Calu3 (cell line): ENCODE results near the gene RNF208. TPM values are rescaled to one million over a fixed set of nuclear protein-coding genes. Genes with fewer than 3 reads are reported as not detected.
A peak's percentile ranks its signal among the peaks of the same experiment; 100 is the strongest.

ENCODE experiments used
- BruUV-seq: library from RNA; stranded (reverse); fragments of 400-500 nt; replicated peaks from 2 replicates; lab custom pipeline; 2021; lab: Mats Ljungman, UMichigan
- CTCF ChIA-PET: fragments of 300-600 bp; sonication (Branson Sonifier 250); formaldehyde crosslinking; loops from one replicate; lab custom pipeline; 2022; ENCODE audit warnings: antibody characterized with exemption; lab: Charles Lee
- DNase-seq: peaks from one replicate; pipeline ENCODE4 v3.0.0; 2022
- H3K27ac Mint-ChIP-seq: one replicate; pipeline ENCODE4 v1.8.0; 2022; ENCODE audit warnings: mixed read lengths; ENCODE audit not compliant: unreplicated experiment
- H3K27me3 Mint-ChIP-seq: one replicate; pipeline ENCODE4 v1.8.0; 2022; ENCODE audit warnings: mixed read lengths; ENCODE audit not compliant: unreplicated experiment
- H3K36me3 Mint-ChIP-seq: one replicate; pipeline ENCODE4 v1.8.0; 2022; ENCODE audit warnings: mild to moderate bottlenecking, moderate library complexity, mixed read lengths; ENCODE audit not compliant: insufficient read depth, unreplicated experiment
- H3K4me1 Mint-ChIP-seq: one replicate; pipeline ENCODE4 v1.8.0; 2022; ENCODE audit warnings: mild to moderate bottlenecking, low read depth, mixed read lengths; ENCODE audit not compliant: unreplicated experiment
- H3K4me3 Mint-ChIP-seq: one replicate; pipeline ENCODE4 v1.8.0; 2022; ENCODE audit warnings: mild to moderate bottlenecking, low read depth, moderate library complexity, mixed read lengths; ENCODE audit not compliant: unreplicated experiment
- H3K9me3 Mint-ChIP-seq: one replicate; pipeline ENCODE4 v1.8.0; 2022; ENCODE audit warnings: low read depth, mixed read lengths; ENCODE audit not compliant: unreplicated experiment
- CTCF ChIP-seq: fragments of 200-600 bp; IDR thresholded peaks from one replicate; pipeline ENCODE4 v1.8.0; 2022; ENCODE audit warnings: antibody characterized with exemption; ENCODE audit not compliant: unreplicated experiment
- intact Hi-C: fragments of 100-400 bp; cut with micrococcal nuclease; formaldehyde crosslinking; loops from one replicate; pipeline ENCODE4 v1.10.0; 2022; ENCODE audit not compliant: unreplicated experiment
- total RNA-seq: library from RNA; stranded (reverse); gene quantifications from 2 replicates; pipeline ENCODE4 v1.2.3, GENCODE V29; 2022

Gene RNF208
- total RNA-seq, 1 experiment from 2014 or later = 10.1 TPM

GRCh38 chr9:137226338-137227053 is 4.5 kb upstream of the RNF208 start:
- Mint-ChIP-seq H3K27me3 (no peaks in the 10 kb centered on the region), H3K36me3 (peaks cover 30% of the 10 kb centered on the region), H3K4me3 (peak overlapping the region; percentile 72), H3K27ac (peak overlapping the region; percentile 95), H3K9me3 (no peaks in the 10 kb centered on the region), H3K4me1 (peaks cover 19% of the 10 kb centered on the region)
- TF ChIP-seq CTCF = no peak
- no TSS peak for BruUV-seq
- CTCF ChIA-PET = interaction anchor here (0.5 to 2.4 kb wide), 6 partner anchors 10 to 99 kb away, joined by 4 to 11 read pairs (median 6); partner anchors contain the start of genes ANAPC2 and SSNA1
- intact Hi-C loops = loop anchor here (2.0 to 5.0 kb wide), 2 partner anchors 49 to 110 kb away; no protein-coding TSS in a partner anchor
- DNase-seq = peak; percentile 63

- BruUV-seq = no TSS peak
- Mint-ChIP-seq H3K27me3 (no peaks in the 10 kb centered on the region), H3K4me3 (peak overlapping the region; percentile 72), H3K9me3 (no peaks in the 10 kb centered on the region), H3K4me1 (peaks cover 19% of the 10 kb centered on the region), H3K27ac (peak overlapping the region; percentile 95), H3K36me3 (peaks cover 30% of the 10 kb centered on the region)
- no peak for TF ChIP-seq CTCF
- intact Hi-C loops = loop anchor here (2.0 to 5.0 kb wide), 2 partner anchors 49 to 109 kb away; no protein-coding TSS in a partner anchor
- CTCF ChIA-PET = interaction anchor here (1.4 to 2.0 kb wide), 2 partner anchors 11 to 99 kb away, joined by 4 to 5 read pairs; no protein-coding TSS in a partner anchor
- no peak for DNase-seq
These were observed 3.8 kb upstream of the RNF208 start for GRCh38 chr9:137225699-137226331.

- H3K4me3 Mint-ChIP-seq = peak within 1 kb of the TSS; percentile 70
- no peak for TF ChIP-seq CTCF
- peaks cover 19% of the 10 kb centered on the region for H3K4me1 Mint-ChIP-seq
- TSS peak; percentile 74 for BruUV-seq
- no peaks in the 10 kb centered on the region for H3K9me3 Mint-ChIP-seq
- CTCF ChIA-PET = no interaction called here
- no peaks in the 10 kb centered on the region for H3K27me3 Mint-ChIP-seq
- peak; percentile 62 for DNase-seq
- peaks cover 37% of the 10 kb centered on the region for H3K36me3 Mint-ChIP-seq
- peak within 1 kb of the TSS; percentile 95 for H3K27ac Mint-ChIP-seq
- intact Hi-C loops = loop anchor here (5.0 kb wide), 1 partner anchor 48 kb away; no protein-coding TSS in a partner anchor
These were observed 3.0 kb upstream of the RNF208 start, which contains the start of gene CYSRT1 for GRCh38 chr9:137224830-137225694. Gene CYSRT1 (plus strand): TSS chr9:137225174. CDS start chr9:137225622, 448 bp downstream.
